SK-N-MC (cell line): ENCODE measurements around the gene TERF2IP.

Experiments used
- EZH2 ChIP-seq: fragments of 200-600 bp; sonication (generic); IDR thresholded peaks from one replicate; pipeline ENCODE4 v1.6.1; 2017; ENCODE audit warnings: antibody characterized with exemption
- POLR2AphosphoS5 ChIP-seq: IDR thresholded peaks from 2 replicates; pipeline ENCODE4 v1.6.1; 2012; ENCODE audit warnings: mild to moderate bottlenecking, low read depth, low read length, borderline replicate concordance

GRCh38 chr16:75626806-75627205 lies 20.8 kb upstream of the TERF2IP start:
- TF ChIP-seq EZH2 (no peak), POLR2AphosphoS5 (no peak)
